ENCODE measurements around the gene ABCB6.

- TF ChIP-seq POLR2A (IDR thresholded peaks at IDR 0.05; ENCODE audit: low read length) (no peak), GATA1 (IDR thresholded peaks at IDR 0.05; ENCODE audit: low read depth, low read length) (no peak)
These were observed 30.1 kb upstream of the ABCB6 start for GRCh38 chr2:219248845-219249202.

Data from erythroblast (primary cell).